ENCODE measurements around the gene TMC5.

Gene TMC5

DNA sequence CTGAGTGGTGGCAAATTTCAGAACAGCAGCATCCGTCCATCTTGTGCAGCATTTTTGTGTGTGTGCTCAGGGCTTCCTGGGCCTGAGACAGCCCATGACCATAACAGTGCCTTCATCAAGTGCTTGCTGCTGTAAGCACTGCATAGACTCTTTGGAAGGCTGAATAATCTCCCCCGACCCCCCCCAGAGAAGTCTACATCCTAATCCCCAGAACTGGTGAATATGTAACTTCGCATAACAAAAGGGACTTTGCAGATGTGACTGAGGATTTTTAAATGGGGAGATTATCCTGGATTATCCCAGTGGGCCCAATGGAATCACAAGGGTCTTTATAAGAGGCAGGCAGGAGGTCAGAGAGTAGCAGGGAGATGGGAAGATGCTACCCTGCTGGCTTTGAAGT is 50.6 kb downstream of the TMC5 start:
- DNase-seq = no peak

DNA sequence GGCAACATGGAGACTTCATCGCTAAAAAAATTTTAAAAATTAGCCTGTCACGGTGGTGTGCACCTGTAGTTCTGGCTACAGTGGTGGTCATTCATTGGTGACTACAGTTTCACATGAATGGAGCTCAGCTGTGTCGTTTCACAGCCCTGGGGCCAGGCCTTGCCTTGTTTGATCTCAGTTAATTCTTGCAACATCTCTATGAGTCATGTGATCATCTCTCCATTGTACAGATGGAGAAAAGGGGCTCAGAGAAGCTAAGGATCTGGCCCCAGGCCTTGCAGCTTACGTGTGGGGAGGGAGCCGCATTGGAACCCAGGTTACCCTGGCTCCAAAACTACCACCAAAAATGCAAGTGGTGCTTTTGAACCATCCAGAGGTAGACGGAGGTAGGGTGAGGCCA is 54.8 kb downstream of the TMC5 start:
- no peak for DNase-seq

DNA sequence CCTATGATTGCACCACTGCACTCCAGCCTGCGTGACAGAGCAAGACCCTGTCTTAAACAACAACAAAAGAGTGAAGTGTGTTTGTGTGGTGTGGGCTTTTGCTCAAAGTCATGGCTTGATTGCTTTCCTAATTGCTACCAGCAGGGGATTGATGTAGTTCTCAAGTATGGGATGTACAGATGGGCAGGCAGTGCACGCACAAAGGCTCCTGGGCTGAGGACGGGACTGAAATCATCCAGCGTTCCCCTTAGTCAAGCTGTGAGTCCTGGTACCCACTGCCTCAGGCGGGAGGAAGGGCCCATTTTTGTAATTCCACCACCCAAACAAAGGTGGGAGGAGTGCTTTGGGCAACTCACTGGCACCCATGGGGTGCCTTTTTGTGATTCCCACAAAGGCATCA is 56.9 kb downstream of the TMC5 start:
- DNase-seq = no peak

DNA sequence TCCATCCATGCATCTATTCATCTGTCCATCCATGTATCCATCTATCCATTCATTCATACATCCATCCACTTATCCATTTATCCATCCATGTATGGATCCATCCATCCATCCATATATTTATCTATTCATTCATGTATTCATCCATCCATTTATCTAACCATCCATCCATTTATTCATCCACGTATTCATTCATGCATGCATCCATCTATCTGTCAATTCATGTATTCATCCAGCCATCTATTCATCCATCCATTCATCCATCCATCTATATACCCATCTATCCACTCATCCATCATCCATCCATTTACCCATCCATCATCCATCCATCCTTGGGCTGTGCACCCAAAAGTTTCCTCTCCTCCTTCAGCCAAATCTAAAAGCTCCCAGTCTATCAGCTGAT is 60.8 kb downstream of the TMC5 start:
- DNase-seq = no peak

DNA sequence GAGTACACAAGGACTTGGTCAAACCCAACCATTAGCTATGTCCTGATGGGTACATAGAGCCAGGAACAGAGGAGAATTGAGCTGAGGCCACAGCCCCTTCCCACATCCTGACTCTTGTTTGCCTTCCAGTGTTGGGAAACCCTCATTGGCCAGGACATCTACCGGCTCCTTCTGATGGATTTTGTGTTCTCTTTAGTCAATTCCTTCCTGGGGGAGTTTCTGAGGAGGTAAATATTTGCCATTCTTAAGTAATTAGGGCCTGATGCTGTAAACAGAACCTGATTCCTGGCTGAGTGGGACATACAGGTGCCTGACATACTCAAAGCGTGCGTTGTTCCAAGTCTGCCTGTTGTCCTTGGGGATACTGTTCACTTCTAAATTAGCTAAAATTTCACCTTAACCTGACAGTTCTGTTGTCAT is 61.6 kb downstream of the TMC5 start:
- no peak for DNase-seq

DNA sequence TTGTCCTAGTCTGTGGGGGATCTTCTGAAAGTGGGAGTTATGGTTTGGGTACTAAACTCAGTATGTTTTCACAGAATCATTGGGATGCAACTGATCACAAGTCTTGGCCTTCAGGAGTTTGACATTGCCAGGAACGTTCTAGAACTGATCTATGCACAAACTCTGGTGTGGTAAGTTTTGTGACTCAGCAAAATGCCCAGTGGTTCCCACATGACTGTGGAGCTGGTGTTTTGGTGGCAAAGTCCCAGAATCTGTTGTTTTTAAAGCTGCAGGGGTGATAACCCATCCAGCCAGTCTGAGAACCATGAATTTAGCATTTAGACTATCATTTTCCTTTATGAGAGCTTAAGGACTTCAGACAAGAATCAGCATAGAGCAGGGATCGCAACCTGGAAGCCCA is 63.6 kb downstream of the TMC5 start:
- peak; percentile 85 for DNase-seq

DNA sequence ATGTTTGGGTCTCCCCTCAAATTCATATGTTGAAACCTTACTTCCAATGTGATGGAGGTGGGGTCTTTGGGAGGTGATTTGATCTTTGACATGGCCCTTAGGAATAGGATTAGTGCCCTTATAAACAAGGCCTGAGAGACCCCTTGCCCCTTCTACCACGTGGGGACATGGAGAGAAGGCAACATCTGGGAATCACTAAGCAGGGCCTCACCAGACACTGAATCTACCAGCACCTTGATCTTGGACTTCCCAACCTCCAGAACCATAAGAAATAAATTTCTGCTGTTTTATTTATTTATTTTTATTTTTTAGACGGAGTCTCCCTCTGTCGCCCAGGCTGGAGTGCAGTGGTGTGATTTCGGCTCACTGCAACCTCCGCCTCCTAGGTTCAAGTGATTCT is 64.1 kb downstream of the TMC5 start:
- DNase-seq = no peak

DNA sequence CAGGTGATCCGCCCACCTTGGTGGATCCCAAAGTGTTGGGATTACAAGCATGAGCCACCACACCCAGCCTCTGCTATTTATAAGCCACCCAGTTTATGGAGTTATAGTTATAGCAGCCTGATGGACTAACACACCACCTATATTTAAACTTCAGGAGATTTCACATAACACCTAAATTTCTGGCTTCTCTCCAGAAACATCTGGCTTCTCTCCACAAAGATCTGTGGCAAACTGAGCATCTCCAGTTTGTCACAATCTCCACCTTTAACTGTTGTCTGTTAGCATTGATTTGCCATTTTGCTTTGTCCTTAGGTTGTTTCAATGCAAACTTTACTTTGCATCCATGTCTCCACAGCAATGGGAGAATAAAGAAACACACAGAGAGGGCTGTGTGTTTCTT is 64.6 kb downstream of the TMC5 start:
- peak; percentile 16 for DNase-seq

DNA sequence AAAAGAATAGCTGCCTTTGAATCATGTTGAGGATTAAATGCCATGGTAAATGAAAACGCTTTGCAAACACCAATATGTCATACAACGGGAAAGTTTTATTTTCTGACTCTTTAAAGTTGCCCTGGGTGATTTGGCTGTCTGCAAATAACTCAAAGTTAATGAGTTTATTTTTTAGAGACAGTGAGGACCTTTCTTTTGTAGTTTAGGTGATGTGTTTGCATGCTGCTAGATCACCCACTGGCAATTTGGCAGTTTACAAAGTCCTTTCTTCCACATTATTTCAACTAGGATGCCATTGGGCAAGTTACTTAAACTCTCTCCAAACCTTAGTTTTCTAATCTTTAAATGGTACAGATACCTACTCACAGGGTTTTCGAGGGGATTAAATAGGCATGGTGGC is 66.4 kb downstream of the TMC5 start:
- no peak for DNase-seq

DNA sequence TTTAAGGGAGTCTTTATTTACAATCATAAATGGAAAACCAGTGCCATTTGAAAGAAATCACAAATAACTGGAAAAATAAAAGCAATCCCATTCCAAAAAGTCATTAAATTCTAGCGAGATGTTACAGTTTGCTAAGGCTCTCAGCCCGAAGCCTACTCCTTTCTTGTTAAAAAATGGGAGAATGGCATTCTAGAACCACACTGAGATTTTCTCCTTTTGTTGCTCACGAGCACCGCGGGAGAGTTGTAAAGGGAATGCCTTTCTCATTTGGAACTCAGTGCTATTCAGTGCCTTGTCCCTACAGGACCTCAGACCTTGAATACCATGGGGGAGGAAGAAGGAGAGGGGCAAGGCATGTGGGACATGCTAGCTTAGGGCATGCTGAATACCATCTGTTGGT is 67.9 kb downstream of the TMC5 start:
- no peak for DNase-seq

DNA sequence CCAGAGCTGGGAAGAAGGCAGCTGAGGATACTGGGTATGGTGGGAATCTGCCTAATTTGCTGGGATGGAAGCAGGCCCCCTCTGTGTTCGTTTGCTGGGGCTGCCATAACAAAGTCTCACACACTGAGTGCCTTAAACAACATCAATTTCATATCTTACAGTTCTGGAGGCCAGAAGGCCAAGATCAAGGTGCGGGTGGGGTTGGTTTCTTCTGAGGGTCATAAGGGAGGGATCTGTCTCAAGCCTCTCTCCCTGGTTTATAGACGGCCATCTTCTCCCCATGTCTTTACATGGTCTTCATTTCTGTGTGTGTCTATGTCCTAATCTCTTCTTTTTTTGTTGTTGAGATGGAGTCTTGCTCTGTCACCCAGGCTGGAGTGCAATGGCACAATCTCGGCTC is 68.4 kb downstream of the TMC5 start:
- DNase-seq = peak; percentile 18

DNA sequence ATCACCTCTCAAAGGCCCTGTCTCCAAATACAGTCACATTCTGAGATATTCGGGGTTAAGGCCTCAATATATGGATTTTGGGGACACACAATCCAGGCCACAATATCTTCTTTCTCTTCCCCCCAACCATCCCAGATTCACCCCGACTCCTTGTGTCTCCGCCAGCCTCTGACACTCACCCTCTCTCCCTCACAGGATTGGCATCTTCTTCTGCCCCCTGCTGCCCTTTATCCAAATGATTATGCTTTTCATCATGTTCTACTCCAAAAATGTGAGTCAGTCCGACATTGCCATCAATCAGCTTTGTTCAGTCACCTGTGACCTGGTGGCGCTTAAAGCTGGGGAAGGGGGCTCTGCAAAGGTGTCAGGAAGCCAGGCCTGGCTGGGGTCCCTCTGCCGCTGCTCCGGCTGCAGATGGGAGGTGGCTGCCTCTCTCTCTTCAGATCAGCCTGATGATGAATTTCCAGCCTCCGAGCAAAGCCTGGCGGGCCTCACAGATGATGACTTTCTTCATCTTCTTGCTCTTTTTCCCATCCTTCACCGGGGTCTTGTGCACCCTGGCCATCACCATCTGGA is 69.2 kb downstream of the TMC5 start:
- peak; percentile 40 for DNase-seq

DNA sequence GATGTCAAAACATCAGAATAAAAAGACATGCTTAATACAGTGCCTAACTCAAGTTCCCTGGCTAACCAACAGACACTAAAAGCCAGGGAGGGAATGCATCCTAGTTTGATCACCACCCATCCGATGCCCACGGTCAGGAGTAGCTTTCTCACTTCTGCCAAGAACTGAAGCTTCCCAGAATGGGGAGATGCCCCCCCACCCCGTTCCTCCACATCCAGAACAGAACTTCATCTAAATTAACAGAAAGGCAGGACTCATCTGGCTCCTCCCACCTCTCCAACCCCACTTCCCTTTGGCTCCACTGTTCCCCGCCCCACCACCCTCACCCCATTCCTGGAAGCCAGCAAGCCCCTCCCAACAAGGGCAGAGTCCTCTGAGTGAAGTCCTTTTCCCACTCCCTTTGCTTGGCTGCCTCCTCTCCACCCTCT is 70.5 kb downstream of the TMC5 start:
- peak; percentile 76 for DNase-seq

DNA sequence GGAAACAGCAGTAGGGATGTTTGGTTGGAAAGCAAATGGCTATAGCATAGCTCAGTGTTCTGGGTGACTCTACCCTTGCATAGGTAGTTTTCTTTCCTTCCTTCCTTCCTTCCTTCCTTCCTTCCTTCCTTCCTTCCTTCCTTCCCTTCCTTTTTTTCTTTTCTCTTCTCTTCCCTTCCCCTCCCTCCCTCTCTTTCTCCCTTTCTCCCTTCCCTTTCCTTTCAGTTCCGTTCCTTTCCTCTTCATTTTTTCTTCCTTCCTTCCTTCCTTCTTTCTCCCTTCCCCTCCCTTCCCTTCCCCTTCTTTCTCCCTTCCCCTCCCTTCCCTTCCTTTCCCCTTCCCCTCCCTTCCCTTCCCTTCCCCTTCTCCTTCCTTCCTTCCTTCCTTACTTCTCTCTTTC is 72.9 kb downstream of the TMC5 start:
- DNase-seq = no peak

DNA sequence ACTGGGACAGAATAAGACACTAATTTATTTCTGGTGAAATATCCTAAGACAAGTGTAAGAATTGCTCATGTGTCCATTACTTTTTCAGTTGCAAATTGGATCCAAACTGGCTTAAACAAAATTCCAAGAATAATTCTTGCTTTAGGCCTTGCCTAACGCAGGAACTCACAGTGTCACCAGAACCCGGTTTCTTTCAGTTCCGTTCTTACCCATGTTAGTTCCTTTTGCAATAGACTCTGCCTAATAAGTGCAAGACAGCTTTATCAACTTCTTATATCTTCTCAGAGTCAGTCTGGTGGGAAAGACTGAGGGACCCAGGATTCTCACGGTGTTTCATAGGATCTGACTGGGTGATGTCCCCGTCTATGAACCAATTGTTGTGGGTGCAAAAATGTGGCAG is 79.5 kb downstream of the TMC5 start:
- no peak for DNase-seq

DNA sequence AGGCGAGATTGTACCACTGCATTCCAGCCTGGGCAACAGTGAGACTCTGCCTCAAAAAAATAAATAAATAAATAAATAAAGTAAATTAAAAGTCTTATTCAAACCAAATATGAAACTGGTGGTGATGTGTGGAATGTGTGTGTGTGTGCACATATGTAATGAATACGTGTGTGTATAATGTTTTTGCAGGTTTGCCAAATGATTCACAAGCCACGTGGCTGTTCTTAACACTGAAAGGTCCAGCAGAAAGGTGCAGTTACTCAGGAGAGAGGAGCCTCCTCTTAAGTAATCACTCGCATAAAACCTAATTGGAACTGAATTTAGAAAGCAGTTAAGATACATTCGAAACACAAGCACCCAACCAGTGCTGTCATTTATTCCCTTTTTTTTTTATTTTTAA is 81.3 kb downstream of the TMC5 start:
- no peak for DNase-seq

DNA sequence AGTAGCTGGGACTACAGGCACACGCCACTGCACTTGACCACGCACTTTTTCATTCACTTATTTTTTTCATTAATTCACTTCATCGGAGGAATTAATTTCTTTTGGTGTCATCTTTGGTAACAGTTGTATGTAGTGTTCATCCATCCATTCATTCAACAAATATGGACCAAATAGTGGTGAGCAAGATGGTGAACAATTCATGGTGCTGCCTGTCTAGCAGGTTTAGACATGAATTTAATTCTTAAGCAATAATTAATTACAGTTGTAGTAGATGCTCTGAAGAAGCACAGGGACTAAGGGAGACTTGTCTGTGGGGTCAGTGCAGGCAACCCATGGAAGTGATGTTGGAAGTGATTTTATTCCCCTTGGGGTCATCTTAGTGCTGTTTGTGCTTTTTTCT is 81.8 kb downstream of the TMC5 start:
- no peak for DNase-seq

DNA sequence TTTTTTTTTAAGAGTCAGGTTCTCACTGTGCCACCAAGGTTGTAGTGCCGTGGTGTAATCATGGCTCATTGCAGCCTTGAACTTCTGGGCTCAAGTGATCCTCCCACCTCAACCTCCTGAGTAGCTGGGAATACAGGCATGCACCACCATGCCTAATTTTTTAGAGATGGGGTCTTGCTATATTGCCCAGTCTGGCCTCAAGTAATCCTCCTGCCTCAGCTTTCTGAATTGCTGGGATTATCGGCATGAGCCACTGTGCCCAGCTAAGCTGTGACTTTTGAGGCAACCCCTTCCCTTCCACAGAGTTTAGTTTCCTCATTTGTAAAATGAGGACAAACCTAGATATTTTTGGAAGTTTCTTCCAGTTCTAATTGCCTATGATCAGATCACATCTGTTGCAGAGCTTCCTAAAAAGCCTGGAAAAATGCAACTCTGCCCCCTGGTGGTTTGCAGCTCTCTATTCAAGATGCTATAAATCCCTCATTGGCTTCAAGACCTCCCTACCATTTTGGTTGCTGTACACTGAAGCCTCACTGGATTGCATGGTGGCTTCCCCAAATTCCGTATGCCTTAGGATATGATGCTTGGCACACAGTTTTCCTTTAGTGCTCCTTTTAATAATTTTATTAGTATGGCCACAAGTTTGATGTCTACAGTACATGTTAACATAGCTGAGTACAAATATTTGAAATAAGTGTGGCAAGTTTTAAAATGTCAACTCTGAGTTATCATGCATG is 84.9 kb downstream of the TMC5 start:
- peak; percentile 88 for DNase-seq

DNA sequence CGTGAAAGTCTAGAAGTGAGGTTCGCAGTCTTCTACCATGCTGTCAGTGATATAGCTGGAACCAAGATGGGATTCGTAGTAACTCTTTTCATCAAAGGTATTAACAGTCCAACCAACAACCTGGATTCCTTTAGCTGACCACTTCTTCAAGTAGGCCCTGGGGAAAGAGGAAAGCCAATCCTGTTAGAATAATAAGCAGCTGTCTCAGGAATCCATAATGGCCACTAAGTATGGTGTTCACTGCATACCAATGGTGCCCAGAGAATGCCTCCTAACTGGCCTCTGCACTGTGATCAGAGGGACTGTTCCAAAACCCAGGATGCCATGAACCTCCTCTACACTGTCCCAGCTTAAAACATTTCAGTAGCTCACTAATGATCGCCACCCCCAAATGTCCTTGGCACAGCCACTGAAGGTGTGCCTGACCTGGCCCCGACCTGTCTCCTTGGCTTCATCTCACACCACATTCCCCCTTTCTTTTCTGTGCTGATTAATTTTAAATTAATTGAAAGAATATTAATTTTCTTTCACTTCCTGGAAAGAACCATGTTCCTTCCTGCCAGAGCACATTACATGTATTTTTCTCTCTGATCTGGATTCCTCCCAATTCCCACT is 85.9 kb downstream of the TMC5 start:
- DNase-seq = no peak

DNA sequence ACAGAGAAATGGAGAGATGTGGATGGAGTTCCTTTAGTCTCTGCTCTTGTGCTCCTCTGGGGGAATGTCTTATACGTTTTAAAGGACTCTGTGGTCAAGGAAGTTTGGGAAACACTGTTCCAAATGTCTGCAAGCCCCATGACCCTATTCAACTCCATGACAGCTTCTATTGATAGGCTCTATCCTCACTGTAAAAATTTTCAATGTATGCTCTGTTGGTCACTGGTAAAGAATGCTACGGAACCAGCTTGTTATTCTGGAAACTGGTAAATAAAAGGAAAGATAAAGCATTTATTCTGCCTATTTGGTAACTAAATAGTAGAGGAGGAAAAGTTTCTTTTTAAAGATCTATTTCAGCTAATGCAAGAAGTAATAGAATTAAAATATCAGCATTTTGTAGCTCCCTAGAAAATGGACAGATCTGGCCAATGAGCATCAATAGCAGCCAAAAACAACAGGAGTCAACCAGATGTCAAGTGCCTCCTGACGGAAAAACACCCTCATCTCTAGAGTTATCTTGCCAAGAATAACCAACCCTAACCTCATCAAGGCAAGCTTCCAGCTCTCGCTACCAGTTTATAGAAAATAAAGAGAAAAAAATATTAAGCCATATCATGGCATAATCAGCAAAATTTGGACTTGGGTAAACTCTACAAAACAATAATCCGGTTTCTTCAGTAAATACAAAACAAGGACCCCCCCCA is 88.1 kb downstream of the TMC5 start:
- DNase-seq = no peak

DNA sequence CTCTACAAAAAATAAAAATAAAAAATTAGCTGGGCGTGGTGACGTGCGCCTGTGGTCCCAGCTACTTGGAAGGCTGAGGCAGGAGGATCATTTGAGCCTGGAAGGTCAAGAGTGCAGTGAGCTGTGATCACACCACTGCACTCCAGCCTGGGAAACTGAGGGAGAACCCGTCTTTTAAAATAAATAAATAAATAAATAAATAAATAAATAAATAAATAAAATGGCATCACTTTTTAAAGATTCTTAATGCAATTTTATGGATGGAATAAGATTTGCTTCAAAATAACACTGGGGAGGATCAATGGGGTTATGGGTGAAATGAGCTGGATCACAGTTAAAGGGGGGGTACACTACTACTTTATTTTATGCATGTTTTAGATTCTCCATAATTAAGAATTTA is 89.3 kb downstream of the TMC5 start:
- DNase-seq = no peak

DNA sequence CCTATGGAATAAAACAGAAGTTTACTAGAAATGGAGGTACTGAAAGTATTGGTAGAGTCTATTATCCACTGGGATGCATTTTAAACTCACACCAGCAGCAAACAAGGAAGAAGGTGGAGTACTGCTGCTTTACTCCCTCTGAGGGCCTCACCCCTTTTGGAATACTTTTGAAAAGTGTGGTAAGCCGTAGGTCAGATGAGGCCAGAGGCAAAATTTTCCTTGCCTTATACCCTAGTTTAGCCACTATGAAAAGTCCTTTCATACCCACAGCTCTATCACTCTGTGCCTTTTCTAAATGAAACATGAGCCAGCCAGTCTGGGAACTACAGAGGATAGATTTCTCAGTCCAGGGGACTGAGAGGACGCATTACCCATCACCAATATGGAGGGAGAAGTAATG is 90.2 kb downstream of the TMC5 start:
- DNase-seq = no peak

DNA sequence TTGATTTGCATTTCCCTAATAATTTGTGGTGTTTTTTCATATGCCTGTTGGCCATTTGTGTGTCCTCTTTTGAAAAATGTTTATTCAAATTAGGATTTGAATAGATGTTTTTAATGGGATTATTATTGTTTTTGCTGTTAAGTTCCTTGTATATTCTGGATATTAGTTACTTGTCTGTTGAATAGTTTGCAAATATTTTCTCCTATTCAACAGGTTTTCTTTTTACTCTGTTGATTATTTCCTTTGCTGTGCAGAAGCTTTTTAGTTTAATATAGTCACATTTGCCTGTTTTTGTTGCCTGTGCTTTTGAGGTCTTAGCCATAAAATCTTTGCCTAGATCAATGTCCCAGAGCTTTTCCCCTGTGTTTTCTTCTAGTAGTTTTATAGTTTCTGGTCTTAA is 94.6 kb downstream of the TMC5 start:
- DNase-seq = no peak
